ENCODE measurements around the gene MGRN1. TPM values are rescaled to one million over a fixed set of nuclear protein-coding genes. Genes with fewer than 3 reads are reported as not detected.

Gene MGRN1
- total RNA-seq, 4 donors from 2014 or later, result 32.5 to 86.4 (median 57.6) TPM

GRCh38 chr16:4591191-4591590 lies 33.4 kb upstream of the MGRN1 start:
- WGBS, 2 donors, result 82 to 83% methylated on average over 6 of the region's 6 CpGs
- Histone ChIP-seq H3K4me1 (no peaks in the 10 kb centered on the region), H3K4me3 (replicated peaks in 1 of 3) (no peak overlapping the region), H3K27ac (no peak overlapping the region), H3K27me3 (no peaks in the 10 kb centered on the region), H3K9me3 (no peaks in the 10 kb centered on the region), H3K36me3 (no peaks in the 10 kb centered on the region)
- TF ChIP-seq POLR2A (IDR thresholded peaks at IDR 0.05), result no peak
- TF ChIP-seq CTCF (IDR thresholded peaks at IDR 0.05), result no peak
- DNase-seq, result no peak
- intact Hi-C loops (cut with DNase I), result no loop called here

DNA sequence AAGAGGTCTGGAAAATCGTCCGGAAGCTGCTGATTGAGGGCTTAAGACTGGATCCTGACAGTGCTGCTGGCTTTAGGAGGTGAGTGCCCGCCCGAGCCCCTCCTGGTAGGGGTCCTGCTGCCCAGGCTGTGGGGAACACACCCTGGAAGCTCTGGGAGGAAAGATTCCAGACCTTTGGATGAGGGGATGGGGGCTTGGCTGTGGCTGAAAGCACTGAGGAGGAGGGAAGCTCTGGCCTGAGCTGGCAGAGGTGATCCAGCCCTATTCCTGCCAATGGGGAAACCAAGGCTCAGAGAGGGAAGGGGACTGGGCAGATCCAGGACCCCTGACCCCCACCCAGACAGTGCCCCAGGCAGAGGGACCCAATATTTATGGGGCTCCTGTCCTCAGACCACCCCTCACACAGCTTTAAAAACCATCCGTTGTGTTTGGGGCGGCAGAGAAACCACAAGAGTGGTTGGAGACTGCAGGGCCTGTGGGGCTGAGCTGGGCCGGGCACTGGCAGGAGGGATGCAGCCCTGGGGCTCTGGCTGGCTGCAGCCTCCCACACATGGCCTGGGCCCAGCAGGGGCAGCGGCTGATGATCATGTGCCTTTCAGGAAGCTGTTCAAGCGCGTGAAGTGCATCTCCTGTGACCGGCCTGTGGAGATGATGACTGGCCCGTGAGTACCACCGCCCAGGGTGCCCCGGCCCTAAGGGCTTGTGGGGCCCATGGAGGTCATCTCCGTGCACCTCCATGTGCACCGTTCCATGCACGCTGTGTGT lies 32.7 kb upstream of the MGRN1 start:
- no peak overlapping the region for H3K4me3 ChIP-seq (replicated peaks in 1 of 3)
- 76% methylated on average over 10 to 15 of the region's 17 CpGs for WGBS, 2 donors
- H3K36me3 ChIP-seq, result no peaks in the 10 kb centered on the region
- no peak overlapping the region for H3K27ac ChIP-seq
- peaks cover 2 to 3% of the 10 kb centered on the region in 2 donors for H3K4me1 ChIP-seq
- DNase-seq, result peak; percentile 76 to 82
- H3K27me3 ChIP-seq, result no peaks in the 10 kb centered on the region
- intact Hi-C loops (cut with DNase I), result no loop called here
- TF ChIP-seq CTCF (IDR thresholded peaks at IDR 0.05) (no peak), POLR2A (IDR thresholded peaks at IDR 0.05) (no peak)
- no peaks in the 10 kb centered on the region for H3K9me3 ChIP-seq

DNA sequence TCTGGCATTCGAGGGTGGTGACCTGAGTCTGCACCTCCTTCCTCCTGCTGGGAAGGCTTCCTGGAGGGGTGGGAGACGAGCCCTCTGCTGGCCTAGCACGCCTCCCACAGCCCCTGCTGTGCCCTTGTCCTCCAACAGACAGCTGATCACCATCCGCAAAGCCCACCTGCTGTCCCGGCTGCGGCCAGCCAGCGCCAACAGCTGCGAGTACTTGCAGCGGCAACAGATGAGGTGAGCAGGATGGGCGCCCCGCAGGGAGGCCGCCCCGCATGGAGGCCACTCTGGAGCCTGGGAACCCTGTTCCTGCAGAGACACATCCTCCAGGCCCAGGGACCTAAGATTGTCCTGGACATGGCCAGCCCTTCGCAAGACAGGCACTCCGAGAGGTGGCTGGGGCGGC lies 31.5 kb upstream of the MGRN1 start:
- intact Hi-C loops (cut with DNase I), result no loop called here
- Histone ChIP-seq H3K27me3 (no peaks in the 10 kb centered on the region), H3K4me1 (peaks cover 6 to 10% of the 10 kb centered on the region in 2 donors), H3K9me3 (no peaks in the 10 kb centered on the region), H3K36me3 (no peaks in the 10 kb centered on the region), H3K27ac (no peak overlapping the region), H3K4me3 (replicated peaks in 1 of 3) (no peak overlapping the region)
- TF ChIP-seq CTCF (IDR thresholded peaks at IDR 0.05) (no peak), POLR2A (IDR thresholded peaks at IDR 0.05) (no peak)
- 64 to 83% methylated on average over 5 to 16 of the region's 16 CpGs for WGBS, 2 donors
- DNase-seq, result no peak

- H3K4me1 ChIP-seq, result peaks cover 6 to 10% of the 10 kb centered on the region in 2 donors
- H3K4me3 ChIP-seq (replicated peaks in 1 of 3), result no peak overlapping the region
- H3K27me3 ChIP-seq, result no peaks in the 10 kb centered on the region
- intact Hi-C loops (cut with DNase I), result no loop called here
- DNase-seq, result peak in 1 of 2 donors; percentile 25
- WGBS, 2 donors, result 81 to 91% methylated on average over 21 to 35 of the region's 38 CpGs
- no peak overlapping the region for H3K27ac ChIP-seq
- no peaks in the 10 kb centered on the region for H3K36me3 ChIP-seq
- TF ChIP-seq POLR2A (IDR thresholded peaks at IDR 0.05) (no peak), CTCF (IDR thresholded peaks at IDR 0.05) (no peak)
- H3K9me3 ChIP-seq, result no peaks in the 10 kb centered on the region
Measured at GRCh38 chr16:4594433-4595410, 29.9 kb upstream of the MGRN1 start.
